PC-3 (cell line): ENCODE measurements around the gene PCDHGA8.

Source experiments
- CTCF ChIP-seq: fragments of 300-600 bp; sonication (generic); conservative IDR thresholded peaks from 2 replicates; pipeline ENCODE4 v1.5.1; 2017; ENCODE audit warnings: antibody characterized with exemption, low read depth, mild to moderate bottlenecking, low read length
- EZH2 ChIP-seq: fragments of 300-600 bp; sonication (generic); IDR thresholded peaks from one replicate; pipeline ENCODE4 v1.6.1; 2017; ENCODE audit warnings: antibody characterized with exemption, mild to moderate bottlenecking, low read length; ENCODE audit not compliant: unreplicated experiment
- EZH2phosphoT487 ChIP-seq: fragments of 300-600 bp; sonication (generic); IDR thresholded peaks from 2 replicates; pipeline ENCODE4 v1.6.1; 2018; ENCODE audit warnings: mild to moderate bottlenecking, antibody characterized with exemption, low read length, borderline replicate concordance

DNA sequence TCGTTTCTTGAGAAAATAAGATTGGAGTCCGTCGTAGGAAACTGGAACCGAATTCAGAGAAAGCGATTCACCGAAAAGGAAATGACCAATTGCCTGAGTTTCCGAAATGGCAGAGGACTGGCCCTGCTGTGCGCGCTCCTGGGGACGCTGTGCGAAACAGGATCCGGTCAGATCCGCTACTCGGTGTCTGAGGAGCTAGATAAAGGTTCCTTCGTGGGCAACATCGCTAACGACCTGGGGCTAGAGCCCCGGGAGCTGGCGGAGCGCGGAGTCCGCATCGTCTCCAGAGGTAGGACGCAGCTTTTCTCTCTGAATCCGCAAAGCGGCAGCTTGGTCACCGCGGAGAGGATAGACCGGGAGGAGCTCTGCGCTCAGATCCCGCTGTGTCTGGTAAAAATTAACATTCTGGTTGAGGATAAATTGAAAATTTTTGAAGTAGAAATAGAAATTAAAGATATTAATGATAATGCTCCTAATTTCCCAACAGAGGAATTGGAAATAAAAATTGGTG, 48.4 kb upstream of the PCDHGA8 start:
- TF ChIP-seq CTCF = no peak
- no peak for TF ChIP-seq EZH2
- no peak for TF ChIP-seq EZH2phosphoT487
